GM12892 (cell line): Measurements from ENCODE around the gene WDFY4.

Source experiments
- DNase-seq: peaks from one replicate; pipeline ENCODE4 v3.0.0; 2011; ENCODE audit not compliant: insufficient read length
- FAIRE-seq: peaks from 2 replicates; lab custom pipeline; 2011; peaks lifted over from hg19 to GRCh38; lab: Jason Lieb, UNC
- POLR2A ChIP-seq: IDR thresholded peaks from 2 replicates; pipeline ENCODE4 v1.6.1; 2011; ENCODE audit warnings: low read depth, low read length, control low read depth
- POLR2AphosphoS5 ChIP-seq: IDR thresholded peaks from 2 replicates; pipeline ENCODE4 v1.6.1; 2011; ENCODE audit warnings: low read depth, low read length, control low read depth
- TAF1 ChIP-seq: IDR thresholded peaks from 2 replicates; pipeline ENCODE4 v1.6.1; 2011; ENCODE audit warnings: low read depth, mild to moderate bottlenecking, control low read depth, low read length, borderline replicate concordance

WDFY4 gene

GRCh38 chr10:48879451-48879850 lies 194.8 kb downstream of the WDFY4 start:
- DNase-seq (no peak), FAIRE-seq (no peak)
- TF ChIP-seq POLR2AphosphoS5: no peak
- TF ChIP-seq TAF1: no peak
- TF ChIP-seq POLR2A: no peak

GRCh38 chr10:48880016-48880705 lies 195.5 kb downstream of the WDFY4 start:
- TF ChIP-seq POLR2AphosphoS5 (no peak), POLR2A (no peak), TAF1 (no peak)
- FAIRE-seq: no peak
- no peak for DNase-seq

- DNase-seq (no peak), FAIRE-seq (no peak)
- no peak for TF ChIP-seq POLR2AphosphoS5
- no peak for TF ChIP-seq POLR2A
- TF ChIP-seq TAF1: no peak
These were observed 197.3 kb downstream of the WDFY4 start for GRCh38 chr10:48881937-48882336.

GRCh38 chr10:48882881-48883280 lies 198.2 kb downstream of the WDFY4 start:
- FAIRE-seq (no peak), DNase-seq (no peak)
- TF ChIP-seq POLR2AphosphoS5 (no peak), POLR2A (no peak)

- TF ChIP-seq TAF1 (no peak), POLR2A (no peak), POLR2AphosphoS5 (no peak)
- FAIRE-seq: no peak
- DNase-seq: no peak
These were observed 199.0 kb downstream of the WDFY4 start for GRCh38 chr10:48883701-48884100.

- no peak for FAIRE-seq
- TF ChIP-seq POLR2A (no peak), POLR2AphosphoS5 (no peak), TAF1 (no peak)
- DNase-seq: no peak
These were observed 199.7 kb downstream of the WDFY4 start for GRCh38 chr10:48884179-48885045.

GRCh38 chr10:48885376-48885775 lies 200.7 kb downstream of the WDFY4 start:
- no peak for FAIRE-seq
- TF ChIP-seq POLR2AphosphoS5 (no peak), POLR2A (no peak), TAF1 (no peak)
- no peak for DNase-seq

GRCh38 chr10:48887982-48888381 lies 203.3 kb downstream of the WDFY4 start:
- DNase-seq: no peak
- TF ChIP-seq POLR2A (no peak), POLR2AphosphoS5 (no peak), TAF1 (no peak)
- no peak for FAIRE-seq

GRCh38 chr10:48890888-48891850 lies 206.5 kb downstream of the WDFY4 start:
- FAIRE-seq: no peak
- no peak for DNase-seq
- TF ChIP-seq POLR2AphosphoS5: no peak
- TF ChIP-seq POLR2A: no peak
- TF ChIP-seq TAF1: no peak

- no peak for FAIRE-seq
- DNase-seq: no peak
- TF ChIP-seq TAF1 (no peak), POLR2A (no peak), POLR2AphosphoS5 (no peak)
These were observed 210.5 kb downstream of the WDFY4 start for GRCh38 chr10:48894911-48895802.

- FAIRE-seq (no peak), DNase-seq (no peak)
- no peak for TF ChIP-seq POLR2A
- TF ChIP-seq TAF1: no peak
- TF ChIP-seq POLR2AphosphoS5: no peak
These were observed 211.1 kb downstream of the WDFY4 start for GRCh38 chr10:48895803-48896195.
